GM18867 (cell line): Measurements from ENCODE around the gene CHST11.
A peak's percentile ranks its signal among the peaks of the same experiment; 100 is the strongest.

Source experiments
- ATAC-seq: cut with Tn5 transposase; IDR thresholded peaks from one replicate; pipeline ENCODE4 v1.9.1; 2021; ENCODE audit warnings: mild to moderate bottlenecking, moderate library complexity; ENCODE audit not compliant: unreplicated experiment

The CHST11 gene

GRCh38 chr12:104577581-104577981 lies 120.8 kb downstream of the CHST11 start:
- ATAC-seq = no peak

GRCh38 chr12:104578453-104578852 lies 121.7 kb downstream of the CHST11 start:
- no peak for ATAC-seq

DNA sequence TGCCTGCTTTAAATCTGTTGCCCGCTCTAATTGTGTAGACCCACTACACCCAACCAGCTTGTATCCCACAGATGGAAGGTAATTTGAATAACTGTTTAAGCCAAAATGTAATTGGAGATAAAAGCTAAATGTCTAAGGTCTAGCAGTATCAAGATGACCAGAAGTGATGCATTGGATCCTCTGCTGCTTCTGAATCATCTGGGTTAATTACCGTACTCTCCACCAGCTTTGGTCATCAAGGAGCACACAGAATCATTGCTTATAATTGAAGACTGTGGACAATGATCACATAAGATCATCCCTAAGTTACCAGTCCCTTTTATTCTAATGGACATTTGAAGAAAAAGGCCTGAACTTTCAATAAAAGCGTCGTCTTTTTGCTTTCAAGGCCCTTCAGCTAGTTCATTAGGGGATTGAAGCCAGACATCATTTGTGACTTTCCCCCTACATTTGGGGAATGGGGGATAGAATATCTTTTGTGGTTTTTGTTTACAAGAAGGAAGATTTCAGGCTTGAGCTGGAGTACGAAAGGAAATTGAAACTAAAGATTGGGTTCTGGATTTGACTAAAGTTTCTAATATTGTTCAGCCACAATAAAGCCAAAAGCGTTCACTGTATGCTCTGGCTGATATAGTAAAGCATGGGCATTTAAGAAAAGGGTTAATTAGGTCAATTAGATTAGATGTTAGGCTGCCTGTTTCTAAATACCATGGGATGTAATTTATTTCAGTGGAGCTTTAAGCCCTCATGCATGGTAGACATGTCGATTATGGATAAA lies 123.2 kb downstream of the CHST11 start:
- peak; percentile 45 for ATAC-seq

DNA sequence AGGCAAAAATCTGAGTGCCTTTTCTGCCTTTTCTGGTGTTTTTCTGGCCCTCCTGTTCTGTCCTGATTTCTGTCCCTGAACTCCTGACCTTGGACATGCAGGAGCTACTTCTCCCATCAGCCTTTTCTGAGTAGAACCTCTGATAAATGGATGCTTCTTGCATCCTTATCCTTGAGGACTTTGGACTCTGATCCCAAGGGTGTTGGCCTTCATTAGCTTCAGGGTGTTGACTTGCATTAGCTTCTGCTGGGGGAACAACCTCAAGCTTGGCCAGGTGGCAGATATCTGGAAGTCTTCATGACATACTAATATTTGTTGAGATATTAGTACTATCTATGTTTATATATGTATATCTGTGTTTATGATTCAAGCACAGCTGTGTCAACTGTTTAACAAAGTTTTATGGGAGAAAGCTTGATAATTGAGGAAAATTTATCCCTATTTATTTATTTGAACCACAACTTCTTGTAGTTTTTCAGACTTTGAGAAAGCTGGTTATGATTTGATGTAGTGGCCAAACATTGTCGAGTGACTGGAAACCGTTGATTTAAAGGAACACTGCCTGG lies 124.3 kb downstream of the CHST11 start:
- ATAC-seq = no peak

DNA sequence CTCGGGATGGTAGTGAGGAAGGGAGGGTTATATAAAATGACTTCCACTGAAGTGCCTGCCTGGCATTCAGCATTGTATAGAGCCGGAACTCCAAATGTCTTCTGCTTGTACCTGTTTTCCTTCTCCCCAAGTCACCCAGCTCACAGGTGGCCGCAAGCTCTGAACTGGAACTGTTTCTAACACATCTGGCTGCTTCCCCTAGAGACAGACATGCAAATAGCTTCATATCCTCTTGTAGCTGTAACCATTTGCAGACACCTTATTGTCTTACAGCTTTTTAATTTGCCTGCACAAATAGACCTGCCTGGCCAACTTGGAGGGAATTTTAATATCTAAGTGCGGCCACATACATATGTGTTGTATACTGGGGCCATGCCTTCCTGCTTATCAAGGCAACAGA lies 126.0 kb downstream of the CHST11 start:
- peak; percentile 88 for ATAC-seq

DNA sequence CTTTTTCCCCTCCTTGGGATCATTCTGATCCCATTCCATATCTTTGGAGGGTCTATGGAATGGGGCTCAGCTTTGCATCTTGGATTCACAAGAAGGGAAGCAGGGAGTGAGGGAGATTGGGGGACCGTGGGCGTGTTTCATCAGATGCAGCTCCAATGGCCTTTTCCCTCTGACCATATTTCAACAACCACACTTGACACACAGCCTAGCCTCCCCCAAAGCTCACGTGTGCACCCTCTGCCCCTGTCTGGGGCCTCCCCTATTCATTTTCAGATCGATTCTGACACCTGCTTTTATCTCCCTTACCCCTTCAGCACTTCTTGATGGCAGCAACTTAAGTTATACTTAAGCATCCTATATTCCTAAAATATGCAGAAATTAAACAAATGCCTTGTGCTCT lies 126.6 kb downstream of the CHST11 start:
- ATAC-seq = peak; percentile 50

DNA sequence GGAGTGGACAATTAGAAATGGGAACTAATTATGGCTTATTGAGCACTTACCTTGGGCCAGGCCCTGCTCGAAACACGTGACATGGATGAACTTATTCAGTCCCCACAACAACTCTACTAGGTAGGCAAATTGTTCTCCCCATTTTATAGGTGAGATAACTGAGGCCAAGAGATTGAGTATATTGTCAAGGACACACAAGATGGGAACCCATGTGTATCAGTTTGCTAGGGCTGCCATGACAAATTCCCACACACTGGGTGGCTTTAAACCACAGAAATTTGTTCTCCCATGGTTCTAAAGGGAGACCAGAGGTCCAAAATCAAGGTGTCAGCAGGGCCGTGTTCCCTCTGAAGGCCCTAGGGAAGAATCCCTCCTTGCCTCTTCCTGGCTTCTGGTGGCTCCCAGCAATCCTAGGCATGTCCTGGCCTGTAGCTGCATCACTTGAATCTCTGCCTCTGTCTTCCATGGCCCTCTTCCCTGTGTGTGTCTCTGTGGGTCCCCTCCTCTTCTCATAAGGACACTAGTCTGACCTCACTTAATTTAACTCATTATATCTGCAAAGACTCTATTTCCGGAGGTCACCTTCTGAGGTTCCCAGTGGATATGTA lies 128.8 kb downstream of the CHST11 start:
- ATAC-seq = no peak

GRCh38 chr12:104586351-104586919 lies 129.7 kb downstream of the CHST11 start:
- ATAC-seq = no peak

DNA sequence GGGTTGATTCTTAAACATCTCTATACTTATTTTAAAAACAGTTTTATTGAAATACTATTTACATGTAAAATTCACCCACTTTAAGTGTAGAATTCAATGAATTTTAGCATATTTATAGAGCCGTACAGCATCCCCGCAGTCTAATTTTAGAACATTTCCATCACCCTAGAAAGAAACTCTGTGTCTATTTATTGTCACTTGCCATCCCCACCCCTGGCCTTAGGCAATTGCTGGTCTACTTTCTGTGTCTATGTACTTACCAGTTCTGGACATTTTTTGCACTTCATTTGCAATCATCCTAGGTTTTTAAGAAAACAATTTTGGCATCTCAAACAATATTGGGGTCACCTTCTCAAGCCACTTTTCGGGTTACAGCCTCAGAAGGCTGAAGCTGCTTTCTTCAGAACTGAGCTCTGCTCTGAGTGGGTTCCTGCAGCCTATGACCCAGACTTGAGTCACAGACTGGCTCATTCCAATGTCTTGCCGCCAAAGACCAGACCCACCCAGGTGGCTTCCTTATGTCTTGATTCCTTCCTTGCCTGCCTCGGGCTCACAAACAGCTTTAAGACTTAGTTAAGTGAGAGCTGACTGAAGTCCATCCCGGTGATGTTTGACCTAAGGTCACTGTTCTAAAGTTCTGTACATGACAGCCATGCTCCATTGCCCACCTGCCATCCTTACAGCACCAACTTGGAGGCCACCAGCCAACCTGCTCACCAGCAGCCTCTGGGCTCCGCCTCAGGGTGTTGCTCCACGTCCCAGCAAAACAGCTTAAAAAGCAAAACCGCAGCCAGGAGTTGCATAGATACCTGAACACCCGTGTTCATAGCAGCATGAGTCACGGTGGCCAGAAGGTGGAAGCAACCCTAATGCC lies 131.5 kb downstream of the CHST11 start:
- ATAC-seq = no peak

DNA sequence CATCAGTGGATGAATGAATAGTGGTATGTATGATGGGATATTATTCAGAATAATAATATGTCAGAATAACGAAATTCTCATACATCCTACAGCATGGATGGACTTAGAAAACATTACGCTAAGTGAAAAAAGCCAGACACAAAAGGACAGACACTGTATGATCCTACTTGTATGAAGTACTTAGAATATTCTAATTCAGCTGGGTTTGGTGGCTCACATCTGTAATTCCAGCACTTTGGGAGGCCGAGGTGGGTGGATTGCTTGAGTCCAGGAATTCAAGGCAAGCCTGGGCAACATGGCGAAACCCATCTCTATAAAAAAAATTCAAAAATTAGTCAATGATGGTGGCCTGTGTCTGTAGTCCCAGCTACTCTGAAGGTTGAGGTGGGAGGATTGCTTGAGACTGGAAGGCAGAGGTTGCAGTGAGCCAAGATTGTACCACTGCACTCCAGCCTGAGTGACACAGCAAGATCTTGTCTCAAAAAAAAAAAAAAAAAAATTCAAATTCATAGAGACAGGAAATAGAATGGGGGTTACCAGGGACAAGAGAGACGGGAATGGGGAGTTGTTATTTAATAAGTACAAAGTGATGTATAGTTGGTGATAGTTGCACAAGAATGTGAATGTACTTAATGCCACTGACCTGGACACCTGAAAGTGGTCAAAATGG lies 132.3 kb downstream of the CHST11 start:
- ATAC-seq = no peak

- no peak for ATAC-seq
Measured at GRCh38 chr12:104590022-104590421, 133.3 kb downstream of the CHST11 start.

DNA sequence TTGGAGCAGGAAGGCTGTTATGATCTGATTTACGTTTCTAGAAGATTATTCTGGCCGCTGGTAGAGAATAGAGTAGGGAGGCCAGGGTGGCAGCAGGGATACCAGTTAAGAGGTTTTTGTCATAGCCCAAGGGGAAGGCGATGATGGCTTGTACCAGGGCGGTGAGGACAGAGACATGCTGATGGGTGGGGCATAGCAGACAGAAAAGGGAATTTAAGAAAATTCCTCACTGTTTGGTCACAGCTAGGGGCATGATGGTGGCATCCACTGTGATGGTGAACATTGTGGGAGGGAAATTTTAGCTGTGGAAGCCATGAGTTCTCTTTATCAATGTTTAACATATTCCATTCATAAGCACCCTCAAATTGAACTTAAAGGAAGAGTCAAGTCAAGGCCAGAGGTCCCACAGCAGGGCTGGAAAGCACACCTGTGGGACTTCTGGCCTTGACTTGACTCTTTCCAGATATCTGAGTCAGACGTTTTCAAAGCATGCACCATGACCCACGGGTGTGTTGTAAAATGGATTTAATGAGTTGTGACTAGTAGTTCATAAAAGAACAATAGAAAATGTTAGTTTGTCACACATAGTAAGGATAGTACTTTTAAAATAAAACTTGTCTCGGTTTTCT lies 134.6 kb downstream of the CHST11 start:
- ATAC-seq = no peak

GRCh38 chr12:104593482-104593881 lies 136.7 kb downstream of the CHST11 start:
- no peak for ATAC-seq

DNA sequence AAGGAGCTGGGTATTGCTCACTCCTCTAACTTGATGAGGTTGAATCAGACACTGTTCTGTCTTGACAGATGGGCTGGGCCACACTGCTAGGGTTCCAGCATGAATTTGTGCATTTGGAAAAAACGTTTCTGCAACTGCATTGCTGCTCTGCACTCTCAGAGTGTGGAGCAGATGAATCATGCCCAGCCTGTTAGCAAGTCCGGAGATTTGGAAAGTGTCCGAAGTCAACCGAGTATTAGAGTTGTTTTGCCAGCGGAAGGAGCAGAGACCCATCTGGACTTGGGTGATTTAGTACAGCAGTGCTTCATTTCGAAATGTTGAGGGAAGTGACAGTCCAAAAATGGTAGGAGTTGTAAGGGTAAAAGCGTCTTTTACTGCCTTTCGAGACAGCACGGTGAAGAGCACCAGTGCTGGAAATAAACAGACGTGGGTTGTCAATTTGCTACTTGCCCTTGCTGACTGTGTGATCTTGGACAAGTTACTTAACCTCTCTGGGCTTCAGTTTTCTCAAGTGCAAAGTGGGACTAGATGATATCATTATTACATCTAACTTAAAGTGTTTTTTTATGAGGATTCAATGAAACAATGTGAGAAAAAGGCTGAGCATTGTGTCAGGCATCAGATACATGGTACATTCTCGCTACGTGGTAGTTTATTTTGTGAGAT lies 139.5 kb downstream of the CHST11 start:
- ATAC-seq = no peak

GRCh38 chr12:104596898-104597843 lies 140.4 kb downstream of the CHST11 start:
- no peak for ATAC-seq

GRCh38 chr12:104598342-104599271 lies 141.9 kb downstream of the CHST11 start:
- no peak for ATAC-seq
